Esophagus squamous epithelium (tissue), 5 donors: ENCODE measurements around the gene CNGB1. TPM values are rescaled to one million over a fixed set of nuclear protein-coding genes. Genes with fewer than 3 reads are reported as not detected.
A peak's percentile ranks its signal among the peaks of the same experiment; 100 is the strongest.

Experiments used
- DNase-seq: peaks from one replicate; lab custom pipeline; 2025; lab: John Stamatoyannopoulos, UW
- H3K27ac ChIP-seq, 4 donors: fragments of 200-600 bp; sonication (generic); one replicate each; pipeline ENCODE4 v1.5.1; 2016 to 2019; ENCODE audit warnings: mild to moderate bottlenecking in 1 of 4
- H3K27me3 ChIP-seq, 4 donors: fragments of 200-600 bp; sonication (generic); 1 replicate in 3 of 4; 2 replicates in 1 of 4; pipeline versions ENCODE4 v1.5.1 to v1.6.0; 2017 to 2021; ENCODE audit warnings: antibody characterized with exemption in 1 of 4
- H3K36me3 ChIP-seq, 3 donors: fragments of 200-600 bp; sonication (generic); one replicate each; pipeline ENCODE4 v1.5.1; 2016 to 2019
- H3K4me1 ChIP-seq, 3 donors: fragments of 200-600 bp; sonication (generic); one replicate each; pipeline ENCODE4 v1.5.1; 2017 to 2019
- H3K4me3 ChIP-seq, 4 donors: fragments of 200-600 bp; sonication (generic); 1 replicate in 3 of 4; 2 replicates in 1 of 4; pipeline ENCODE4 v1.5.1; 2016 to 2019; ENCODE audit warnings: mild to moderate bottlenecking in 2 of 4, moderate library complexity in 1 of 4
- H3K9me3 ChIP-seq, 3 donors: fragments of 200-600 bp; sonication (generic); one replicate each; pipeline ENCODE4 v1.5.1; 2016 to 2019
- CTCF ChIP-seq, 6 experiments: fragments of 450-650 bp in 4 of 6; fragments of 200-600 bp in 2 of 6; sonication (generic) in 2 of 6; IDR thresholded peaks; one replicate each; pipeline ENCODE4 v1.5.1; 2016 to 2019; ENCODE audit warnings: antibody characterized with exemption in 6 of 6, mild to moderate bottlenecking in 4 of 6, moderate library complexity in 4 of 6
- POLR2A ChIP-seq, 4 donors: fragments of 450-650 bp; IDR thresholded peaks; one replicate each; pipeline ENCODE4 v1.6.1; 2017; ENCODE audit warnings: antibody characterized with exemption in 4 of 4, mild to moderate bottlenecking in 4 of 4, moderate library complexity in 3 of 4
- WGBS, 2 donors: methylation state at CpG; one replicate each; pipeline ENCODE4 v1.1.5; 2018; 5-methylcytosine and 5-hydroxymethylcytosine counted together
- intact Hi-C: fragments of 100-400 bp; cut with DNase I; formaldehyde crosslinking; loops from one replicate; pipeline ENCODE4 v1.15.0; 2022
- total RNA-seq, 4 donors: library from RNA; depleted of rRNA; stranded (reverse); fragments of >200 nt; gene quantifications; one replicate each; pipeline ENCODE4 v1.1.0, GENCODE V29; 2016
- donor health status: DM: yes; HTN: yes; CAD: no.

CNGB1 gene
- total RNA-seq, 4 donors from 2014 or later: 0.04 TPM; not detected in 3

- peaks cover 0 to 6% (median 5%) of the 10 kb centered on the region in 3 donors for H3K4me1 ChIP-seq
- no peak overlapping the region for H3K4me3 ChIP-seq
- TF ChIP-seq CTCF (IDR thresholded peaks at IDR 0.05) (peak in 5 of 6 experiments; percentile 18 to 51 (median 25)), POLR2A (IDR thresholded peaks at IDR 0.05) (no peak)
- H3K9me3 ChIP-seq: no peaks in the 10 kb centered on the region
- no peak overlapping the region for H3K27ac ChIP-seq
- peaks cover 0 to 61% (median 3%) of the 10 kb centered on the region in 4 donors for H3K27me3 ChIP-seq
- DNase-seq: no peak
- no peaks in the 10 kb centered on the region for H3K36me3 ChIP-seq
- intact Hi-C loops: no loop called here
- 38 to 52% methylated on average over 13 to 14 of the region's 28 CpGs for WGBS, 2 donors
Observed at GRCh38 chr16:57906382-57907316, 64.3 kb downstream of the CNGB1 start.

- intact Hi-C loops: loop anchor here (5.0 kb wide), 1 partner anchor 98 kb away; the partner anchor contains the start of genes USB1 and ZNF319
- no peaks in the 10 kb centered on the region for H3K36me3 ChIP-seq
- no peaks in the 10 kb centered on the region for H3K9me3 ChIP-seq
- no peak overlapping the region for H3K4me3 ChIP-seq
- TF ChIP-seq POLR2A (IDR thresholded peaks at IDR 0.05): no peak
- no peak for TF ChIP-seq CTCF (IDR thresholded peaks at IDR 0.05)
- 56 to 80% methylated on average over 2 to 8 of the region's 8 CpGs for WGBS, 2 donors
- peaks cover 0 to 78% (median 3%) of the 10 kb centered on the region in 4 donors for H3K27me3 ChIP-seq
- peaks cover 0 to 14% (median 5%) of the 10 kb centered on the region in 3 donors for H3K4me1 ChIP-seq
- DNase-seq: no peak
- no peak overlapping the region for H3K27ac ChIP-seq
Observed at GRCh38 chr16:57904101-57904500, 66.8 kb downstream of the CNGB1 start.

GRCh38 chr16:57903656-57904055, 67.3 kb downstream of the CNGB1 start:
- H3K27me3 ChIP-seq: peaks cover 0 to 75% (median 3%) of the 10 kb centered on the region in 4 donors
- TF ChIP-seq CTCF (IDR thresholded peaks at IDR 0.05) (no peak), POLR2A (IDR thresholded peaks at IDR 0.05) (no peak)
- DNase-seq: no peak
- WGBS, 2 donors: 57 to 60% methylated on average over 2 to 4 of the region's 18 CpGs
- no peaks in the 10 kb centered on the region for H3K9me3 ChIP-seq
- peaks cover 0 to 17% (median 5%) of the 10 kb centered on the region in 3 donors for H3K4me1 ChIP-seq
- H3K36me3 ChIP-seq: no peaks in the 10 kb centered on the region
- intact Hi-C loops: loop anchor here (5.0 kb wide), 1 partner anchor 99 kb away; the partner anchor contains the start of genes USB1 and ZNF319
- no peak overlapping the region for H3K4me3 ChIP-seq
- no peak overlapping the region for H3K27ac ChIP-seq

GRCh38 chr16:57901480-57902069, 69.4 kb downstream of the CNGB1 start:
- Histone ChIP-seq H3K4me3 (no peak overlapping the region), H3K36me3 (no peaks in the 10 kb centered on the region), H3K27me3 (peaks cover 0 to 79% (median 3%) of the 10 kb centered on the region in 4 donors), H3K4me1 (peaks cover 0 to 14% (median 4%) of the 10 kb centered on the region in 3 donors), H3K9me3 (no peaks in the 10 kb centered on the region), H3K27ac (no peak overlapping the region)
- 56 to 72% methylated on average over 6 to 9 of the region's 12 CpGs for WGBS, 2 donors
- TF ChIP-seq POLR2A (IDR thresholded peaks at IDR 0.05): no peak
- intact Hi-C loops: loop anchor here (5.0 kb wide), 1 partner anchor 101 kb away; the partner anchor contains the start of genes USB1 and ZNF319
- DNase-seq: no peak

GRCh38 chr16:57900796-57901479, 70.0 kb downstream of the CNGB1 start:
- no peaks in the 10 kb centered on the region for H3K36me3 ChIP-seq
- no peaks in the 10 kb centered on the region for H3K9me3 ChIP-seq
- TF ChIP-seq CTCF (IDR thresholded peaks at IDR 0.05): no peak
- no peak for TF ChIP-seq POLR2A (IDR thresholded peaks at IDR 0.05)
- DNase-seq: no peak
- H3K27me3 ChIP-seq: peaks cover 0 to 72% (median 3%) of the 10 kb centered on the region in 4 donors
- WGBS, 2 donors: 90% methylated on average over 3 of the region's 11 CpGs; no CpG with 5 or more reads in 1 of the 2 donors
- peaks cover 0 to 11% (median 0%) of the 10 kb centered on the region in 3 donors for H3K4me1 ChIP-seq
- H3K4me3 ChIP-seq: no peak overlapping the region
- intact Hi-C loops: loop anchor here (5.0 kb wide), 1 partner anchor 101 kb away; the partner anchor contains the start of genes USB1 and ZNF319
- H3K27ac ChIP-seq: no peak overlapping the region
